ENCODE measurements around the gene TSNAXIP1. TPM values are rescaled to one million over a fixed set of nuclear protein-coding genes. Genes with fewer than 3 reads are reported as not detected.
A peak's percentile ranks its signal among the peaks of the same experiment; 100 is the strongest.

The TSNAXIP1 gene
- total and polyA plus RNA-seq, 9 of the 15 experiments (the other 6 are each of a cell fraction or from before 2014, with no cell fraction given), result 0.03 to 0.24 (median 0.11) TPM; not detected in 4

- Histone ChIP-seq H4K20me1 (replicated peaks; ENCODE audit: control insufficient read depth, insufficient read depth, low read length) (no peaks in the 10 kb centered on the region), H3K4me2 (ENCODE audit: insufficient read depth, low read length) (peak overlapping the region; percentile 66), H3K9me1 (ENCODE audit: control insufficient read depth, insufficient read depth, low read length) (peaks cover 6% of the 10 kb centered on the region), H3K27ac (ENCODE audit: extremely low read depth, low read depth, low read length) (peak overlapping the region; percentile 63), H3K27me3 (ENCODE audit: control insufficient read depth in 2 of 2, insufficient read depth in 2 of 2, low read length in 2 of 2) (no peaks in the 10 kb centered on the region), H3K36me3 (ENCODE audit: control insufficient read depth, insufficient read depth, low read length) (peaks cover 10% of the 10 kb centered on the region; the same call in 2 of the 3 replicates), H3K9ac (ENCODE audit: insufficient read depth in 1 of 2, low read depth in 2 of 2, low read length in 2 of 2) (peak overlapping the region; percentile 29 to 90), H3K4me3 (no peak overlapping the region), H3K9me3 (replicated peaks; ENCODE audit: control insufficient read depth, insufficient read depth, low read depth, low read length) (no peaks in the 10 kb centered on the region; the same call in 1 of the 2 replicates), H2AFZ (ENCODE audit: low read depth, low read length) (no peak overlapping the region), H3K4me1 (replicated peaks in 1 of 2; ENCODE audit: control insufficient read depth in 2 of 2, insufficient read depth in 2 of 2, low read length in 2 of 2) (peaks cover 24 to 25% of the 10 kb centered on the region in 2 experiments), H3K79me2 (ENCODE audit: control insufficient read depth, insufficient read depth, low read length) (peaks cover 32% of the 10 kb centered on the region)
- ChIA-PET POLR2A (interaction anchor here (0.7 to 3.2 kb wide), 9 partner anchors 9 to 611 kb away, joined by 3 to 10 read pairs (median 4); partner anchors contain the start of genes NOL3, RANBP10 and TSNAXIP1), CTCF (ENCODE audit: low intra/inter-chr PET ratio) (no interaction called here)
- DNase-seq (ENCODE audit: extremely low read depth in 1 of 4, low spot score in 3 of 4) (peak in 2 of 4 experiments; percentile 38 to 56), ATAC-seq (peak; percentile 72), FAIRE-seq (peak; percentile 37)
- intact Hi-C loops (cut with micrococcal nuclease) (no loop called here), in situ Hi-C loops (cut with MboI) (no loop called here)
- 11% methylated on average over 5 of the region's 5 CpGs for WGBS (ENCODE audit: insufficient coverage, low coverage, missing lambda C conversion rate)
- no TSS peak for BruUV-seq (replicated peaks)
- TF ChIP-seq RBBP5 (IDR thresholded peaks at IDR 0.05; ENCODE audit: borderline replicate concordance, insufficient read depth, low read length, poor library complexity, severe bottlenecking) (no peak), SRSF3 (IDR thresholded peaks at IDR 0.05; ENCODE audit: insufficient read depth, low read length) (no peak), RAD21 (CRISPR knock-in tag; conservative IDR thresholded peaks at IDR 0.05 in 1 of 2, IDR thresholded peaks at IDR 0.05 in 1 of 2) (no peak), ZC3H4 (CRISPR knock-in tag; IDR thresholded peaks at IDR 0.05; ENCODE audit: borderline replicate concordance) (no peak), ZC3H11A (IDR thresholded peaks at IDR 0.05; ENCODE audit: low read depth, low read length) (no peak), ZBTB8A (IDR thresholded peaks at IDR 0.05; ENCODE audit: partially characterized antibody) (no peak), CREB1 (IDR thresholded peaks at IDR 0.05) (no peak), CREB1 (CRISPR knock-in tag; IDR thresholded peaks at IDR 0.05) (no peak), PTRF (tag; IDR thresholded peaks at IDR 0.05) (no peak), ZNF431 (CRISPR knock-in tag; IDR thresholded peaks at IDR 0.05) (no peak), HBP1 (CRISPR knock-in tag; IDR thresholded peaks at IDR 0.05) (no peak), ZNF134 (CRISPR knock-in tag; conservative IDR thresholded peaks at IDR 0.05) (no peak), L3MBTL2 (IDR thresholded peaks at IDR 0.05) (peak; percentile 76), TEAD2 (tag; IDR thresholded peaks at IDR 0.05) (no peak), ZFX (CRISPR knock-in tag; IDR thresholded peaks at IDR 0.05) (peak; percentile 84), POLR2H (tag; IDR thresholded peaks at IDR 0.05; ENCODE audit: low read depth) (no peak), FOSL1 (tag; conservative IDR thresholded peaks at IDR 0.05) (no peak)
- TF ChIP-seq, protein P1, sequence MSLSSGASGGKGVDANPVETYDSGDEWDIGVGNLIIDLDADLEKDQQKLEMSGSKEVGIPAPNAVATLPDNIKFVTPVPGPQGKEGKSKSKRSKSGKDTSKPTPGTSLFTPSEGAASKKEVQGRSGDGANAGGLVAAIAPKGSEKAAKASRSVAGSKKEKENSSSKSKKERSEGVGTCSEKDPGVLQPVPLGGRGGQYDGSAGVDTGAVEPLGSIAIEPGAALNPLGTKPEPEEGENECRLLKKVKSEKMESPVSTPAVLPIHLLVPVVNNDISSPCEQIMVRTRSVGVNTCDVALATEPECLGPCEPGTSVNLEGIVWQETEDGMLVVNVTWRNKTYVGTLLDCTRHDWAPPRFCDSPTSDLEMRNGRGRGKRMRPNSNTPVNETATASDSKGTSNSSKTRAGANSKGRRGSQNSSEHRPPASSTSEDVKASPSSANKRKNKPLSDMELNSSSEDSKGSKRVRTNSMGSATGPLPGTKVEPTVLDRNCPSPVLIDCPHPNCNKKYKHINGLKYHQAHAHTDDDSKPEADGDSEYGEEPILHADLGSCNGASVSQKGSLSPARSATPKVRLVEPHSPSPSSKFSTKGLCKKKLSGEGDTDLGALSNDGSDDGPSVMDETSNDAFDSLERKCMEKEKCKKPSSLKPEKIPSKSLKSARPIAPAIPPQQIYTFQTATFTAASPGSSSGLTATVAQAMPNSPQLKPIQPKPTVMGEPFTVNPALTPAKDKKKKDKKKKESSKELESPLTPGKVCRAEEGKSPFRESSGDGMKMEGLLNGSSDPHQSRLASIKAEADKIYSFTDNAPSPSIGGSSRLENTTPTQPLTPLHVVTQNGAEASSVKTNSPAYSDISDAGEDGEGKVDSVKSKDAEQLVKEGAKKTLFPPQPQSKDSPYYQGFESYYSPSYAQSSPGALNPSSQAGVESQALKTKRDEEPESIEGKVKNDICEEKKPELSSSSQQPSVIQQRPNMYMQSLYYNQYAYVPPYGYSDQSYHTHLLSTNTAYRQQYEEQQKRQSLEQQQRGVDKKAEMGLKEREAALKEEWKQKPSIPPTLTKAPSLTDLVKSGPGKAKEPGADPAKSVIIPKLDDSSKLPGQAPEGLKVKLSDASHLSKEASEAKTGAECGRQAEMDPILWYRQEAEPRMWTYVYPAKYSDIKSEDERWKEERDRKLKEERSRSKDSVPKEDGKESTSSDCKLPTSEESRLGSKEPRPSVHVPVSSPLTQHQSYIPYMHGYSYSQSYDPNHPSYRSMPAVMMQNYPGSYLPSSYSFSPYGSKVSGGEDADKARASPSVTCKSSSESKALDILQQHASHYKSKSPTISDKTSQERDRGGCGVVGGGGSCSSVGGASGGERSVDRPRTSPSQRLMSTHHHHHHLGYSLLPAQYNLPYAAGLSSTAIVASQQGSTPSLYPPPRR (CRISPR knock-in tag; IDR thresholded peaks at IDR 0.05; ENCODE audit: borderline replicate concordance), result no peak
These were observed 25.1 kb upstream of the TSNAXIP1 start for GRCh38 chr16:67781565-67781921.

All from K562 (cell line).